OCI-LY1 (cell line): ENCODE measurements around the gene BLOC1S5.

ENCODE experiments used
- EZH2 ChIP-seq: fragments of 200-600 bp; sonication (generic), shearing (Covaris generic); IDR thresholded peaks from 2 replicates; pipeline ENCODE4 v1.8.0; 2017; ENCODE audit warnings: borderline replicate concordance, mixed run types, mild to moderate bottlenecking, antibody characterized with exemption, low read length, moderate library complexity, mixed read lengths
- TF ChIP-seq, protein P1 (sequence below): fragments of 200-600 bp; sonication (generic), shearing (Covaris generic); IDR thresholded peaks from 2 replicates; pipeline ENCODE4 v1.5.1; 2017; ENCODE audit warnings: mild to moderate bottlenecking, antibody characterized with exemption, low read length, moderate library complexity, mixed read lengths

GRCh38 chr6:8000636-8001035 lies 63.6 kb downstream of the BLOC1S5 start:
- TF ChIP-seq, protein P1, sequence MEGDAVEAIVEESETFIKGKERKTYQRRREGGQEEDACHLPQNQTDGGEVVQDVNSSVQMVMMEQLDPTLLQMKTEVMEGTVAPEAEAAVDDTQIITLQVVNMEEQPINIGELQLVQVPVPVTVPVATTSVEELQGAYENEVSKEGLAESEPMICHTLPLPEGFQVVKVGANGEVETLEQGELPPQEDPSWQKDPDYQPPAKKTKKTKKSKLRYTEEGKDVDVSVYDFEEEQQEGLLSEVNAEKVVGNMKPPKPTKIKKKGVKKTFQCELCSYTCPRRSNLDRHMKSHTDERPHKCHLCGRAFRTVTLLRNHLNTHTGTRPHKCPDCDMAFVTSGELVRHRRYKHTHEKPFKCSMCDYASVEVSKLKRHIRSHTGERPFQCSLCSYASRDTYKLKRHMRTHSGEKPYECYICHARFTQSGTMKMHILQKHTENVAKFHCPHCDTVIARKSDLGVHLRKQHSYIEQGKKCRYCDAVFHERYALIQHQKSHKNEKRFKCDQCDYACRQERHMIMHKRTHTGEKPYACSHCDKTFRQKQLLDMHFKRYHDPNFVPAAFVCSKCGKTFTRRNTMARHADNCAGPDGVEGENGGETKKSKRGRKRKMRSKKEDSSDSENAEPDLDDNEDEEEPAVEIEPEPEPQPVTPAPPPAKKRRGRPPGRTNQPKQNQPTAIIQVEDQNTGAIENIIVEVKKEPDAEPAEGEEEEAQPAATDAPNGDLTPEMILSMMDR = no peak
- no peak for TF ChIP-seq EZH2
